HCT116 (cell line): ENCODE data around the gene IGSF23.

Source experiments
- CEBPB ChIP-seq: IDR thresholded peaks from 2 replicates; pipeline ENCODE4 v1.6.1; 2012; ENCODE audit warnings: low read depth
- CTCF ChIP-seq, 3 experiments: fragments of 200-600 bp in 1 of 3; sonication (generic) in 1 of 3; IDR thresholded peaks in 2 of 3; conservative IDR thresholded peaks in 1 of 3; 2 replicates each; pipeline ENCODE4 v1.5.1; 2012 to 2017; ENCODE audit warnings: low read depth in 2 of 3, low read length in 2 of 3, antibody characterized with exemption in 1 of 3, borderline replicate concordance in 1 of 3, control low read depth in 1 of 3, mild to moderate bottlenecking in 1 of 3, mixed read lengths in 1 of 3, mixed run types in 1 of 3, moderate library complexity in 1 of 3; ENCODE audit not compliant: insufficient read depth in 1 of 3
- EGR1 ChIP-seq: IDR thresholded peaks from 2 replicates; pipeline ENCODE4 v1.6.1; 2012; ENCODE audit warnings: low read depth
- ELF1 ChIP-seq: IDR thresholded peaks from 2 replicates; pipeline ENCODE4 v1.6.1; 2012; ENCODE audit warnings: low read depth, borderline replicate concordance
- JUND ChIP-seq: IDR thresholded peaks from 2 replicates; pipeline ENCODE4 v1.6.1; 2012
- MAX ChIP-seq: IDR thresholded peaks from 2 replicates; pipeline ENCODE4 v1.6.1; 2012
- POLR2A ChIP-seq: IDR thresholded peaks from 2 replicates; pipeline ENCODE4 v1.7.0; 2011; ENCODE audit warnings: borderline replicate concordance; ENCODE audit not compliant: insufficient read depth, insufficient read length; ENCODE audit errors: extremely low read depth
- POLR2AphosphoS5 ChIP-seq: IDR thresholded peaks from 2 replicates; pipeline ENCODE4 v1.6.1; 2011; ENCODE audit warnings: mild to moderate bottlenecking, low read depth, low read length, moderate library complexity
- REST ChIP-seq: IDR thresholded peaks from 2 replicates; pipeline ENCODE4 v1.6.1; 2012; ENCODE audit warnings: low read depth
- ZNF274 ChIP-seq: fragments of 200-500 bp; sonication (Bioruptor generic); IDR thresholded peaks from 2 replicates; pipeline ENCODE4 v1.6.1; 2014; ENCODE audit warnings: mild to moderate bottlenecking, low read depth, low read length, inconsistent platforms

GRCh38 chr19:44571830-44572580 is 41.4 kb upstream of the IGSF23 start:
- no peak for TF ChIP-seq CTCF (IDR thresholded peaks at IDR 0.05 in 2 of 3, conservative IDR thresholded peaks at IDR 0.05 in 1 of 3; ENCODE audit: borderline replicate concordance in 1 of 3, insufficient read depth in 1 of 3, low read depth in 2 of 3, low read length in 2 of 3)
- TF ChIP-seq CEBPB = no peak
- no peak for TF ChIP-seq EGR1
- no peak for TF ChIP-seq ELF1
- no peak for TF ChIP-seq REST
- no peak for TF ChIP-seq ZNF274
- TF ChIP-seq POLR2AphosphoS5 = no peak
- TF ChIP-seq JUND = no peak
- no peak for TF ChIP-seq MAX
- no peak for TF ChIP-seq POLR2A
